RWPE1 (cell line): ENCODE measurements around the gene CIDEB.

Experiments
- CTCF ChIA-PET: fragments of 350-600 bp; sonication (Branson Sonifier 250); formaldehyde crosslinking; extraction: SDS; loops from one replicate; lab custom pipeline; 2021; lab: Yijun Ruan, JAX
- POLR2A ChIA-PET: fragments of 400-600 bp; formaldehyde crosslinking; extraction: SDS; loops from one replicate; lab custom pipeline; 2020; ENCODE audit warnings: antibody characterized with exemption; ENCODE audit not compliant: low non-redundant PET; lab: Yijun Ruan, JAX
- DNase-seq: peaks from one replicate; pipeline ENCODE4 v3.0.0; 2012; ENCODE audit warnings: low spot score
- H3K27ac ChIP-seq: fragments of 450-650 bp; 2 replicates; pipeline ENCODE4 v1.5.1; 2017
- CTCF ChIP-seq: fragments of 450-650 bp; conservative IDR thresholded peaks from 2 replicates; pipeline ENCODE4 v1.5.1; 2017; ENCODE audit warnings: low read depth, mild to moderate bottlenecking

CIDEB gene

GRCh38 chr14:24296341-24297157 is 11.2 kb downstream of the CIDEB start:
- peak overlapping the region; percentile 67 for H3K27ac ChIP-seq
- DNase-seq = peak; percentile 77
- POLR2A ChIA-PET = interaction anchor here (1.0 kb wide), 1 partner anchor 54 kb away, joined by 5 read pairs; the partner anchor contains the start of gene TINF2
- CTCF ChIA-PET = interaction anchor here (0.6 to 4.7 kb wide), 8 partner anchors 10 to 53 kb away, joined by 3 to 51 read pairs (median 4); partner anchors contain the start of gene TINF2
- TF ChIP-seq CTCF = peak; percentile 63

- H3K27ac ChIP-seq = no peak overlapping the region
- TF ChIP-seq CTCF = no peak
- no peak for DNase-seq
- POLR2A ChIA-PET = no interaction called here
- CTCF ChIA-PET = interaction anchor here (1.2 to 1.7 kb wide), 2 partner anchors 10 to 12 kb away, joined by 3 to 4 read pairs; no protein-coding TSS in a partner anchor
Observed at GRCh38 chr14:24293525-24293924, 14.3 kb downstream of the CIDEB start.

GRCh38 chr14:24292118-24292807 is 15.5 kb downstream of the CIDEB start:
- ChIA-PET POLR2A (no interaction called here), CTCF (interaction anchor here (1.0 to 1.7 kb wide), 3 partner anchors 9 to 50 kb away, joined by 3 to 4 read pairs (median 3); partner anchors contain the start of gene TINF2)
- peak overlapping the region; percentile 13; the same call in 1 of the 2 replicates for H3K27ac ChIP-seq
- TF ChIP-seq CTCF = no peak
- DNase-seq = no peak

GRCh38 chr14:24291446-24292117 is 16.2 kb downstream of the CIDEB start:
- POLR2A ChIA-PET = no interaction called here
- CTCF ChIA-PET = interaction anchor here (1.7 kb wide), 1 partner anchor 8 kb away, joined by 4 read pairs; no protein-coding TSS in a partner anchor
- DNase-seq = no peak
- TF ChIP-seq CTCF = no peak
- peak overlapping the region; percentile 34 for H3K27ac ChIP-seq

- CTCF ChIA-PET = interaction anchor here (0.6 kb wide), 1 partner anchor 11 kb away, joined by 3 read pairs; no protein-coding TSS in a partner anchor
- no peak for DNase-seq
- no peak for TF ChIP-seq CTCF
- H3K27ac ChIP-seq = peak overlapping the region; percentile 34
- POLR2A ChIA-PET = no interaction called here
Observed at GRCh38 chr14:24290746-24291145, 17.0 kb downstream of the CIDEB start.
